GM12892 (cell line): Measurements from ENCODE around the gene IMMP2L.

Experiments
- DNase-seq: peaks from one replicate; pipeline ENCODE4 v3.0.0; 2011; ENCODE audit not compliant: insufficient read length
- FAIRE-seq: peaks from 2 replicates; lab custom pipeline; 2011; peaks lifted over from hg19 to GRCh38; lab: Jason Lieb, UNC
- POLR2A ChIP-seq: IDR thresholded peaks from 2 replicates; pipeline ENCODE4 v1.6.1; 2011; ENCODE audit warnings: low read depth, low read length, control low read depth
- POLR2AphosphoS5 ChIP-seq: IDR thresholded peaks from 2 replicates; pipeline ENCODE4 v1.6.1; 2011; ENCODE audit warnings: low read depth, low read length, control low read depth
- TAF1 ChIP-seq: IDR thresholded peaks from 2 replicates; pipeline ENCODE4 v1.6.1; 2011; ENCODE audit warnings: low read depth, mild to moderate bottlenecking, control low read depth, low read length, borderline replicate concordance

The IMMP2L gene

DNA sequence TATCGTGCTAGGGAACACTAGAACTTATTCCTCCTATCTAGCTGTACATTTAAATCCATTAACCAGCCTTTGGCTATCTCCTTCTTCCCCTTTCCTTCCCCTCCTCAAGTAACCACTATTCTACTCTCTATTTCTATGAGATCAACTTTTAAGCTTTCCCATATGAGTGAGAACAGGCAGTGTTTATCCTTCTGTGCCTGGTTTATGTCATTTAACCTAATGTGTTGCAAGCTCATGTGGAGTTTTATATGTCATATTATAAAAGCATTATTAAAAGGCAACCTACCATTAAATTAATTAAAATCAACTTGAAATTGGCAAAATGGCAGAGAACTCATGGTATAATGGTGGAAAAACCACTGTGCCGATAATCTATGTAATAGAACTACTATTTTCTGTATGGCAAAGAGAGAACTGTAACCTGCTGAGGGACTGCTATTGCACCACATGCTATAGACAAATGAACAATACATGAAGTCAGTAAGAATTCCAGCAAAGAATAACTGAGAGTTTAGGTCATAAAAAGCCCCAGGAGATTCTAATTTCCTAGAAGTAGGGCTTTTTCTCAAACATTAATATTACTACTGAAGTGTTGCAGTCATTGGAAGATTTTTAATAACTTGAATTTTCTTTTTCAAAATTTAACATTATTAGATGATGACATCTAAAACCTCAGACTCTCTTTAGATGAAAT lies 389.6 kb downstream of the IMMP2L start:
- no peak for FAIRE-seq
- DNase-seq = no peak
- no peak for TF ChIP-seq POLR2AphosphoS5

DNA sequence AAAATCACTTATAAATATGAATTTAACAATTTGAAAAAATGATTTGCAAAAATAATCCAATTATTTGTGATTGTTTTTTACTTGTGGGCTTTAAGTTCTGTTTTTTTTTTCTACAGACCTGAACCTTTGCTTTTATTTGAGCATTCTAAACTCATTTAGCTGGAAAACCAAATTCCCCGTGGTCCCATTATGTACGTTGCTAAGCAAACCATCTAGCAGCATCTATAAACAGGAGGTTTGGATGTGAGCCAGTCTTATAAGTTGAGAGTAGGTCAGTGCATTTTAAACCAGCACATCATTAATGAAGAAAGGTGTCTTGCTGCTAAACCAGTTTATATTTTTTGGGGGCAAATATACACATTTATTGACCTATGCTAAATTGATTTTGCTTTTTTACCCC lies 394.1 kb downstream of the IMMP2L start:
- no peak for TF ChIP-seq POLR2AphosphoS5
- no peak for TF ChIP-seq TAF1
- no peak for TF ChIP-seq POLR2A
- no peak for DNase-seq
- no peak for FAIRE-seq

DNA sequence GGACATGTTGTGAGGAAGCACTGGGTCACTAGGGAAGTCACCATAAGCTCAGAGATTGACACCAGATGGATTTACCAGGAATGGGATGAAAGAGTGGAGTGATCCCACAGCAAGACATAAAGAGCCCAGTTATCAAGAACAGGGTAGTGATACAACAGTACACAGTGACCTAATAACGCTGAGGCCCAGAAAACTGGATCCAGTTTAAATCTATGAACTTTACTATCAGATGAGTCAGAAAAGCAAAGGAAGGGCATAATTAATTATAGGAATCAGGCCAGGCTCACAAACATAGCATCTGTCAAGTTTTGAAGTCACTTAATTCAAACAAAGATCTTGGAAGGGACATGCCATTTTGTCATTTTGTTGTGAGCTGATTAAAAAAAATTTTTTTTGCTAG lies 397.9 kb downstream of the IMMP2L start:
- FAIRE-seq (no peak), DNase-seq (no peak)
- TF ChIP-seq POLR2AphosphoS5 (no peak), TAF1 (no peak), POLR2A (no peak)

- no peak for DNase-seq
These were observed 399.6 kb downstream of the IMMP2L start for GRCh38 chr7:111162692-111163091.

GRCh38 chr7:111160297-111160696 lies 402.0 kb downstream of the IMMP2L start:
- no peak for TF ChIP-seq TAF1
- TF ChIP-seq POLR2AphosphoS5 = no peak
- TF ChIP-seq POLR2A = no peak
- DNase-seq (no peak), FAIRE-seq (no peak)

More at GRCh38 chr7:111162692-111163091, 399.6 kb downstream of the IMMP2L start:
- FAIRE-seq = no peak
- no peak for TF ChIP-seq POLR2A
- TF ChIP-seq TAF1 = no peak
- TF ChIP-seq POLR2AphosphoS5 = no peak

DNA sequence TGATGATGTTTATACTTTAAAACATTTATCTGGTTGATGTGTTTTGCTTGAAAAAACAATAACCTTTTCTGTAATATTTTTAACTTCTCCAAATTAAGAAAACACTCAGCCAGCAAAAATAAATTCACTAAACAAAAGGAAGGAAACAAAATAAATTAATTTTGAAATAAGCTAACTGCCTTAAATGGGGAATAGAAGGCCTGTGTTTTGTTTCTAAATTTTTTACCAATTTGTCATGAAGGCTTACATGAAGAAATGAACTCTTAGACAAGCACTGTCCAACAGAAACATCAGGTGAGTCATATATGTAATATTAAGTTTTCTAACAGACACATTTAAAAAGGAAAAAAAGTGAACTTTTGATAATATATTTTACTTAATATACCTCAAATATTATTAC lies 402.9 kb downstream of the IMMP2L start:
- TF ChIP-seq POLR2AphosphoS5 (no peak), TAF1 (no peak), POLR2A (no peak)
- DNase-seq (no peak), FAIRE-seq (no peak)

DNA sequence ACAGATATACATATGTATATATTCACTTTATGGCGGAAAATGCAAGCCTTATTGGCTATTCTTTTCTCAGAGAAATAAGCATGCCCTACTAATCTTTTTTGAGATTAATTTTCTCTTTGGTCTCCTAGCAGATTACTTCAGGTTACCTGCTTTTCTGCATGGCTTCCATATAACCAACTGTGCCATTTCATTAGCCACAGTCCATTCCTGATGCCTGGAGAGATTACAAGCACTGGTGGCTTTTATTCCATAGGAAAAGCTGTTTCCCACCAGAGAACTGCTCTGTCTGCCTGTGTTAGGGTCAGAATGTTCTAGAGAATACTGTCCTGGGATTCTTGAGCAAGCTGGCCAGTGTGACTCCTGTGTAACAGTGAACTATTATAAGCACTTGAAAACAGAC lies 411.6 kb downstream of the IMMP2L start:
- TF ChIP-seq TAF1 = no peak
- no peak for TF ChIP-seq POLR2AphosphoS5
- no peak for TF ChIP-seq POLR2A
- FAIRE-seq (no peak), DNase-seq (no peak)

DNA sequence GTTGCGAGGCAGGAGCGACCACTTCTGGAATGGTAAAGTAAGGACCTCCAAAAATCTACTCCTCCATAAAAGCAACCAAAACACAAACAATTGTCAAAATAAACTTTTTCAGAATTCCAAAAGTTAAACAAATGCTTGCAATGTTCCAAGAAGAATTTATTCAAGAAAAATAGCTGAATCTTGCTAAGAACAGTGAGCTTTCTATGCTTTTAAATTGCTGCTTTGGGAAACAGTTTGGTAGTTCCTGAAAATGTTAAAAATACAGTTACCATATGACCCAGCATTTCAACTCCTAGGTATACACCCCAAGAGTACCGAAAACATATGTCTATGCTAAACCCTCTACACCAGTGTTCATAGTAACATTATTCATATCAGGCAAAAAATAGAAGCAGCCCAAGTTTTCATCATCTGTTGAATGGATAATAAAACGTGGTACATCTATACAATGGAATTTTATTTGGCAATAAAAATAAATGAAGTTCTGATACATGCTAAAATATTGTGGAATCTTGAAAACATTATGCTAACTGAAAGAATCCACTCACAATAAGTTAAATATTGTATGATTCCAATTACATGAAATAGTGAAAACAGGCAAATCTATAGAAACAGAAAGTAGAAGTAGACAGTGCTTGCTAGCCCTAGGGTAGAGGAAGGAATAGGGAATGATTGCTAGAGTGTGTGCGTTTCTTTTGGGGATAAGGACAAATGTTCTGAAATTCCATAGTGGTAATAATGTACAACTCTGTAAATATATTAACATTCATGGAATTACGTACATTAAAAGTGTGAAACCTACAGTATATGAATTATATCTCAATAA lies 414.4 kb downstream of the IMMP2L start:
- TF ChIP-seq POLR2A = no peak
- no peak for TF ChIP-seq POLR2AphosphoS5
- no peak for TF ChIP-seq TAF1
- DNase-seq = no peak
- no peak for FAIRE-seq

GRCh38 chr7:111146136-111146535 lies 416.2 kb downstream of the IMMP2L start:
- TF ChIP-seq TAF1 = no peak
- TF ChIP-seq POLR2A = no peak
- no peak for TF ChIP-seq POLR2AphosphoS5
- DNase-seq (no peak), FAIRE-seq (no peak)

GRCh38 chr7:111145472-111145871 lies 416.8 kb downstream of the IMMP2L start:
- no peak for DNase-seq
- TF ChIP-seq POLR2A (no peak), TAF1 (no peak), POLR2AphosphoS5 (no peak)
- FAIRE-seq = no peak

GRCh38 chr7:111140091-111140865 lies 422.0 kb downstream of the IMMP2L start:
- FAIRE-seq = no peak
- DNase-seq = no peak
- TF ChIP-seq TAF1 (no peak), POLR2A (no peak), POLR2AphosphoS5 (no peak)
